ENCODE results near the gene ANTXR1. TPM values are rescaled to one million over a fixed set of nuclear protein-coding genes. Genes with fewer than 3 reads are reported as not detected.

ANTXR1 gene
- total RNA-seq, 4 donors from 2014 or later = 53.7 to 69.0 (median 59.3) TPM

DNA sequence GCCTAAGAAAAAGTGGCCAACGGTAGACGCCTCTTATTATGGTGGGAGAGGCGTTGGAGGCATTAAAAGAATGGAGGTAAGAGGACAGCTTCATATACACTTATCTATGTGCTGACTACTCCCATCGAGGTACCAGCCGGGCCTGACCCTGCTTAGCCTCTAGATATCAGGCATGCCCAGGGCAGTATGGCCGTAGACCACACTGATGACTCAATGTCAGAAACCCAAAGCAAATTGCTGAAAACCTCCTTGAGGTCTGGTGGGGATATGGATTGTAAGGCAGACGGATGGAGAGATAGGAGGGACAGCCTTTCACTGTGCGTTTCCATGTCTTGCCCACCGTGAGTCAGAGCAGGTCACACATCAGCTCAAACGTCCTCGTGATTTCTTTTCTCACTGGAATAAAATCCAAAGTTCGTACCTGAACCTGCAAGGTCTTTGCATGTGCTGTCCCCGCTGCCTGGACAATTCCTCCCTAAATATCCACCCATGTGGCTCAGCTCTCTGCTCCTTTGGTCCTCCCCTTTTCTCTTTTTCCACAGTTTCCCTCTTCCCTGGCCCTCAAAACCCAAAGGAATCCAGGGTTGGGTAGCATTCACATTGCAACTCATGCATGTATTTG, 168.9 kb downstream of the ANTXR1 start:
- H3K9me3 ChIP-seq = no peaks in the 10 kb centered on the region
- H3K4me1 ChIP-seq = peaks cover 0 to 21% (median 10%) of the 10 kb centered on the region in 4 donors
- no peak overlapping the region for H3K27ac ChIP-seq
- no peak overlapping the region for H3K4me3 ChIP-seq
- 91 to 93% methylated on average over 13 of the region's 13 CpGs for WGBS, 2 donors
- TF ChIP-seq EP300 (IDR thresholded peaks at IDR 0.05) (no peak), POLR2A (IDR thresholded peaks at IDR 0.05) (no peak)
- TF ChIP-seq, protein P1, sequence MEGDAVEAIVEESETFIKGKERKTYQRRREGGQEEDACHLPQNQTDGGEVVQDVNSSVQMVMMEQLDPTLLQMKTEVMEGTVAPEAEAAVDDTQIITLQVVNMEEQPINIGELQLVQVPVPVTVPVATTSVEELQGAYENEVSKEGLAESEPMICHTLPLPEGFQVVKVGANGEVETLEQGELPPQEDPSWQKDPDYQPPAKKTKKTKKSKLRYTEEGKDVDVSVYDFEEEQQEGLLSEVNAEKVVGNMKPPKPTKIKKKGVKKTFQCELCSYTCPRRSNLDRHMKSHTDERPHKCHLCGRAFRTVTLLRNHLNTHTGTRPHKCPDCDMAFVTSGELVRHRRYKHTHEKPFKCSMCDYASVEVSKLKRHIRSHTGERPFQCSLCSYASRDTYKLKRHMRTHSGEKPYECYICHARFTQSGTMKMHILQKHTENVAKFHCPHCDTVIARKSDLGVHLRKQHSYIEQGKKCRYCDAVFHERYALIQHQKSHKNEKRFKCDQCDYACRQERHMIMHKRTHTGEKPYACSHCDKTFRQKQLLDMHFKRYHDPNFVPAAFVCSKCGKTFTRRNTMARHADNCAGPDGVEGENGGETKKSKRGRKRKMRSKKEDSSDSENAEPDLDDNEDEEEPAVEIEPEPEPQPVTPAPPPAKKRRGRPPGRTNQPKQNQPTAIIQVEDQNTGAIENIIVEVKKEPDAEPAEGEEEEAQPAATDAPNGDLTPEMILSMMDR (IDR thresholded peaks at IDR 0.05) = no peak
- no peak for DNase-seq (ENCODE audit: low spot score in 2 of 2)
- no peaks in the 10 kb centered on the region for H3K27me3 ChIP-seq
- peaks cover 0 to 51% (median 0%) of the 10 kb centered on the region in 3 donors for H3K36me3 ChIP-seq

DNA sequence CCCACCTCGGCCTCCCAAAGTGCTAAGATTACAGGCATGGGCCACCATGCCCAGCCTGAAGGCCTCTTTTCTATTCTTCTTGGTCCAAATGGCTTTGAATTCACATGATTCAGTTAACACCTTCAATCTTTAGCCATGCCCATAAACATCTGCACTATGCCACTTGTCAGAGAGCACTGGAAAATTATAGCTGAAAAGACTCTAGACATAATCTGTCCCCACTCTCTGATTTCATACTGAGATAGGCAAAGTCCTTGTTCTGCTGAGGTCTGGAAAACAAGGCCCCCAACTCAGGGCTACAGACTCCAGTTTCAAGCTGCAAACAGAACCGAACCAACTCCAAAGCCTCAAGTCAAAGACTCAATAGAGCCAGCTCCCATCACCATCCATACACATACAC, 170.7 kb downstream of the ANTXR1 start:
- 91 to 95% methylated on average over 2 of the region's 2 CpGs for WGBS, 2 donors
- TF ChIP-seq, protein P1 (IDR thresholded peaks at IDR 0.05) = no peak
- no peak for TF ChIP-seq POLR2A (IDR thresholded peaks at IDR 0.05)
- no peak for TF ChIP-seq EP300 (IDR thresholded peaks at IDR 0.05)
- Histone ChIP-seq H3K4me1 (peaks cover 0 to 11% (median 0%) of the 10 kb centered on the region in 4 donors), H3K9me3 (no peaks in the 10 kb centered on the region), H3K27me3 (no peaks in the 10 kb centered on the region), H3K36me3 (peaks cover 0 to 55% (median 0%) of the 10 kb centered on the region in 3 donors), H3K4me3 (no peak overlapping the region), H3K27ac (no peak overlapping the region)
- no peak for DNase-seq (ENCODE audit: low spot score in 2 of 2)

DNA sequence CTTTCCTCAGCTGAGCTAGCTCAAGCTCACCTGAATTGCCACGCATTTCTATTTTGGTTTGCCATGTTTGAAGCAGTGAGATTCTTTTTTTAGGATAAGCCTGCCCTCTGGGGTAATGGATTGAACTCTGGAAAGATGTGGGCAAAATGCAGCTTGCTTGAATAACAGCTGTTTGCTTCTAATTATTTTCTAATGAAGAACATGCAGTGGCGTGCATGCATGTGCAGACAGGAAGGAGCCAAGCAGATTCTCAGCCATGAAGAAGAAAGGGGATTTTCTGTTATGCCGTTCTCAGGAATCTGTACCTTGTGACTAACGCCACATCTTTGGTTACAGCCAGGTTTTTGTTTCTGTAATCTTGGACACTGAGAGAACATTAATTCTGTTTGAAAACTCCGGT, 171.2 kb downstream of the ANTXR1 start:
- Histone ChIP-seq H3K4me3 (no peak overlapping the region), H3K36me3 (peaks cover 0 to 55% (median 0%) of the 10 kb centered on the region in 3 donors), H3K27me3 (no peaks in the 10 kb centered on the region), H3K9me3 (no peaks in the 10 kb centered on the region), H3K4me1 (peaks cover 0 to 11% (median 0%) of the 10 kb centered on the region in 4 donors), H3K27ac (no peak overlapping the region)
- DNase-seq (ENCODE audit: low spot score in 2 of 2) = no peak
- 77 to 88% methylated on average over 5 of the region's 5 CpGs for WGBS, 2 donors
- TF ChIP-seq POLR2A (IDR thresholded peaks at IDR 0.05) (no peak), EP300 (IDR thresholded peaks at IDR 0.05) (no peak)
- TF ChIP-seq, protein P1 (IDR thresholded peaks at IDR 0.05) = no peak

DNA sequence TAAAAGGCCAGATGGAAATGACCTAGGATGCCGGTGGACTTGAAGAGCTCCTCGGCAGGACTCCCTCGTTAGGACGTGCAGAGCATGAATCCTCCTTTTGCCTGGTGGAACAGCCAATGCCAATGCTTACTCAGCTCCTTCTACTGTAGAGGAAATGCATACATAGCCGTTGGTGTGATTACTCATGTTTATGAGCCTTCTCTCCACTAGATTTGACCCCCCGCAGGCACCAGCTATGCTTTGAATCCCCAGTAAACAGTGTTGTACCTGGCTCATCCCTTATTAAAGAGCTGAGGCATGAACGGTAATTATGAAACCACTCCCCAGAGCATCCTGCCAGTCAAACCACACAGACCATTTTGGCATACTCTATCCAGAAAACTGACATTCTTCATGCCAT, 172.8 kb downstream of the ANTXR1 start:
- peaks cover 0 to 55% (median 0%) of the 10 kb centered on the region in 3 donors for H3K36me3 ChIP-seq
- no peak for DNase-seq (ENCODE audit: low spot score in 2 of 2)
- peaks cover 0 to 16% (median 0%) of the 10 kb centered on the region in 4 donors for H3K4me1 ChIP-seq
- TF ChIP-seq, protein P1 (IDR thresholded peaks at IDR 0.05) = no peak
- TF ChIP-seq EP300 (IDR thresholded peaks at IDR 0.05) (no peak), POLR2A (IDR thresholded peaks at IDR 0.05) (no peak)
- no peaks in the 10 kb centered on the region for H3K9me3 ChIP-seq
- WGBS, 2 donors = 73 to 74% methylated on average over 7 of the region's 7 CpGs
- H3K4me3 ChIP-seq = no peak overlapping the region
- no peaks in the 10 kb centered on the region for H3K27me3 ChIP-seq
- H3K27ac ChIP-seq = no peak overlapping the region

DNA sequence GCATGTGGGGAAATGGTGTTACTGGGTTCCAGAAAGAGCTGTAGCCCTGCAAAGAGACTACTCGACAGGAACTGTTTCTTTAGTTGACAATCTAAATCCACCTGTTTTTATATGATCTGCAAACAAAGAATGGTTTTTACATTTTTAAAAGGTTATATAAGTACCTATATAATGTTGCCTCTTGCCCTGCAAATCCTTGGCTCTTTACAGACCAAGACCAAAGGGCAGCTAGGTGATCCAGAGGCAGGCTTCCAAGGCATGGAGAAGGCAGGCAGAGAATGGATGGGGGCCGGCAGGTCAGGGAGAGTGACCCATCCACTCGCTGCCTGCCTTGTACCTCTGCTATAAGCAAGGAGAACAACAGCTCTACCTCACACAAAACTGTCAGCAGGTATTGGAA, 173.6 kb downstream of the ANTXR1 start:
- WGBS, 2 donors = 96 to 99% methylated on average over 3 of the region's 3 CpGs
- no peak overlapping the region for H3K27ac ChIP-seq
- H3K27me3 ChIP-seq = no peaks in the 10 kb centered on the region
- no peak overlapping the region for H3K4me3 ChIP-seq
- peaks cover 0 to 54% (median 0%) of the 10 kb centered on the region in 3 donors for H3K36me3 ChIP-seq
- H3K4me1 ChIP-seq = peaks cover 0 to 16% (median 2%) of the 10 kb centered on the region in 4 donors
- no peak for DNase-seq (ENCODE audit: low spot score in 2 of 2)
- TF ChIP-seq EP300 (IDR thresholded peaks at IDR 0.05) (no peak), POLR2A (IDR thresholded peaks at IDR 0.05) (no peak)
- TF ChIP-seq, protein P1 (IDR thresholded peaks at IDR 0.05) = no peak
- H3K9me3 ChIP-seq = no peaks in the 10 kb centered on the region
